Measurements from ENCODE around the gene KCNK6.

Gene KCNK6

DNA sequence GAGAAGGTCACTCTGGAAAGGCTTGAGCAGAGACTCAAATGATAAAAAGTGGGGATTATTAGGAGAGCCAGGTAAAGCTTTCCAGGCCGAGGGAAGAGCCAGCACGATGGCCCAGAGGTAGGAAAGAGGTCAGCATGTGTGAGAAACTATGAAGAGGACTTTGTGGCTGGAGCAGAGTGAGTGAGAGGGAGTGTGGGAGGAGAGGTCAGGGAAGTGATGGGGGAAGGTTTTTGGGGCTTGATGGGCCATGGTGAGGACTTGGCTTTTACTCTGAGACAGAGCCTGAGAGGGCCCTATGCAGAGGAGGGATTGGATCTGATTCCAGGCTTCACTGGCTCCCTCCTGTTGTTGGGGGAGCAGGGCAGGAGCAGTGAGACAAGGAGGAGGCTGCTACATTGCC lies 21.3 kb downstream of the KCNK6 start:
- H3K4me3 Mint-ChIP-seq, result no peak overlapping the region
- H3K9me3 Mint-ChIP-seq, result no peaks in the 10 kb centered on the region
- no peak overlapping the region for H3K27ac Mint-ChIP-seq

DNA sequence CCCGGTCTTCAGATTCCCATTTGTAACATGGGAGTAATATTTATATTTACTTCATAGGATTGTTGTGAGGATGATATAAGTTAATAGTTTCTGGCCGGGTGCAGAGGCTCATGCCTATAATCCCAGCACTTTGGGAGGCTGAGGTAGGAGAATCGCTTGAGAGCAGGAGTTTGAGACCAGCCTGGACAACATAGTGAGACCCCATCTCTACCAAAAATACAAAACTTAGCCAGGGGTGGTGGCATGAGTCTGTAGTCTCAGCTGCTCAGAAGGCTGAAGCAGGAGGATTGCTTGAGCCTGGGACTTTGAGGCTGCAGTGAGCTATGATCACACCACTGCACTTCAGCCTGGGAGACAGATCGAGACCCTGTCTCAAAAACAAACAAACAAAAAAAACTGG lies 27.2 kb downstream of the KCNK6 start:
- TF ChIP-seq, protein P1, sequence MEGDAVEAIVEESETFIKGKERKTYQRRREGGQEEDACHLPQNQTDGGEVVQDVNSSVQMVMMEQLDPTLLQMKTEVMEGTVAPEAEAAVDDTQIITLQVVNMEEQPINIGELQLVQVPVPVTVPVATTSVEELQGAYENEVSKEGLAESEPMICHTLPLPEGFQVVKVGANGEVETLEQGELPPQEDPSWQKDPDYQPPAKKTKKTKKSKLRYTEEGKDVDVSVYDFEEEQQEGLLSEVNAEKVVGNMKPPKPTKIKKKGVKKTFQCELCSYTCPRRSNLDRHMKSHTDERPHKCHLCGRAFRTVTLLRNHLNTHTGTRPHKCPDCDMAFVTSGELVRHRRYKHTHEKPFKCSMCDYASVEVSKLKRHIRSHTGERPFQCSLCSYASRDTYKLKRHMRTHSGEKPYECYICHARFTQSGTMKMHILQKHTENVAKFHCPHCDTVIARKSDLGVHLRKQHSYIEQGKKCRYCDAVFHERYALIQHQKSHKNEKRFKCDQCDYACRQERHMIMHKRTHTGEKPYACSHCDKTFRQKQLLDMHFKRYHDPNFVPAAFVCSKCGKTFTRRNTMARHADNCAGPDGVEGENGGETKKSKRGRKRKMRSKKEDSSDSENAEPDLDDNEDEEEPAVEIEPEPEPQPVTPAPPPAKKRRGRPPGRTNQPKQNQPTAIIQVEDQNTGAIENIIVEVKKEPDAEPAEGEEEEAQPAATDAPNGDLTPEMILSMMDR (IDR thresholded peaks at IDR 0.05), result no peak
- H3K4me3 Mint-ChIP-seq, result no peak overlapping the region
- H3K27ac Mint-ChIP-seq, result no peak overlapping the region
- peaks cover 24% of the 10 kb centered on the region for H3K27me3 Mint-ChIP-seq (ENCODE audit: low read depth, poor library complexity)
- H3K36me3 Mint-ChIP-seq (ENCODE audit: low read depth), result no peaks in the 10 kb centered on the region
- H3K4me1 Mint-ChIP-seq, result no peaks in the 10 kb centered on the region
- no peaks in the 10 kb centered on the region for H3K9me3 Mint-ChIP-seq
- DNase-seq, result no peak

More for the DNA sequence above, 21.3 kb downstream of the KCNK6 start:
- H3K4me1 Mint-ChIP-seq, result peaks cover 34% of the 10 kb centered on the region
- no peak for DNase-seq
- TF ChIP-seq, protein P1 (IDR thresholded peaks at IDR 0.05), result no peak
- peaks cover 4% of the 10 kb centered on the region for H3K36me3 Mint-ChIP-seq (ENCODE audit: low read depth)
- peaks cover 7% of the 10 kb centered on the region for H3K27me3 Mint-ChIP-seq (ENCODE audit: low read depth, poor library complexity)

DNA sequence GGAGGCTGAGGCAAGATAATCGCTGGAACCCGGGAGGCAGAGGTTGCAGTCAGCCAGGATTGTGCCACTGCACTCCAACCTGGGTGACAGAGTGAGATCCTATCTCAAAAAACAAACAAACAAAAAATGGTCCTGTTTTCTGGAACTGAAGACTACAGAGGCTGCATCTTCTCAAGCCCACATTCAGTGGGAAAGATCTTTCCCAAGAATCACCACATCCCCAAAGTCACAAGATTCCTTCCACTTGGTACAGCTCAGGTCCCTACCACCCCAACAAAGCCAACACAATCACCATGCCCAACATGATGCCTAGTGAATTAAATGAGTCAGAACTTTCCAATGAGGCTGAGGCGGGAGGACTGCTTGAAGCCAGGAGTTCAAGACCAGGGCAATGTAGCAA lies 31.2 kb downstream of the KCNK6 start:
- Mint-ChIP-seq H3K4me3 (no peak overlapping the region), H3K27ac (no peak overlapping the region)

DNA sequence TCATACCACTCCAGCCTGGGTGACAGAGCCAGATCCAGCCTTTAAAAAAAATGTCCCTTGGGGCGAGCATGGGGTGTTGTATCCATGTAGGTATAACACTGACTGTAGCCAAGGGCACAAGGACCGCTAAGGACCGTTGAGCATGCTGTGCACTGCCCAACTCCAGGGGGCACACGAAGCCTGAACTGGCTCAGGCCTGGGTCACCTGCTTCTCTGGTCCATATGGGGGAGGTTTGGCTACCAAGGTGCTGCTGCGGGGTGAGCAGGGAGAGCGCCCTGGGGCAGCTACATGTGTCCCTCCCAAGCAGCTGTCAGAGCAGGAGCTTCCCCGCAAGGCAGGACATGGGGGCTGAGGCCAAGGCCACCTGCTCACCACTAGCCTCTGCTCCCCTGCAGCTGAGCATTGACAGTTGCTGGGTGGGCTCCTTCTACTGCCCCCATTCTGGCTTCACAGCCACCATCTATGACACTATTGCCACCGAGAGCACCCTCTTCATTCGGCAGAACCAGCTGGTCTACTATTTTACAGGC lies 32.3 kb downstream of the KCNK6 start:
- H3K4me1 Mint-ChIP-seq, result peaks cover 19% of the 10 kb centered on the region
- DNase-seq, result no peak
- H3K4me3 Mint-ChIP-seq, result no peak overlapping the region
- H3K27ac Mint-ChIP-seq, result no peak overlapping the region
- TF ChIP-seq, protein P1 (IDR thresholded peaks at IDR 0.05), result no peak
- H3K27me3 Mint-ChIP-seq (ENCODE audit: low read depth, poor library complexity), result peaks cover 37% of the 10 kb centered on the region
- no peaks in the 10 kb centered on the region for H3K9me3 Mint-ChIP-seq
- H3K36me3 Mint-ChIP-seq (ENCODE audit: low read depth), result no peaks in the 10 kb centered on the region

More for the DNA sequence above, 31.2 kb downstream of the KCNK6 start:
- TF ChIP-seq, protein P1 (IDR thresholded peaks at IDR 0.05), result no peak
- Mint-ChIP-seq H3K36me3 (ENCODE audit: low read depth) (no peaks in the 10 kb centered on the region), H3K9me3 (no peaks in the 10 kb centered on the region), H3K4me1 (peaks cover 19% of the 10 kb centered on the region), H3K27me3 (ENCODE audit: low read depth, poor library complexity) (peaks cover 31% of the 10 kb centered on the region)
- DNase-seq, result no peak

DNA sequence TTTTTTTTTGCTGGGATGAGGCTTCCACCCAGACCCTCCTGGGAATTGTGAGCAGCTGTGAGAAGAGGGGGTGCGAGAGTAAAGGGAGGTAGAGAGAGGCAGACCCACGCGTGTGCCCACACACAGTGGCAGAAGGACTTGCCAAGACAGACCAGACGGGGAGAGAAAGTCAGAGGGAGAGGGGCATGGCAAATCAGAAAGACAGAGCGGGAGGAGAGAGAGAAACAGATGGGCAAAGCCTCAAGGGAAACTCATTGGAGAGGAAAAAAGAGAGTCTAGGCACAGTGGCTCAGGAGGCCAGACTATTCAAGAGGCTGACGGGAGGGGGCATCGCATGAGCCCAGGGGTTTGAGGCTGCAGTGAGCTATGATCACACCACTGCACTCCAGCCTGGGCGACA lies 33.0 kb downstream of the KCNK6 start:
- no peak for DNase-seq
- H3K4me3 Mint-ChIP-seq, result peak overlapping the region; percentile 16
- H3K36me3 Mint-ChIP-seq (ENCODE audit: low read depth), result no peaks in the 10 kb centered on the region
- H3K27ac Mint-ChIP-seq, result peak overlapping the region; percentile 37
- H3K4me1 Mint-ChIP-seq, result peaks cover 19% of the 10 kb centered on the region
- TF ChIP-seq, protein P1 (IDR thresholded peaks at IDR 0.05), result no peak
- H3K27me3 Mint-ChIP-seq (ENCODE audit: low read depth, poor library complexity), result peaks cover 43% of the 10 kb centered on the region
- no peaks in the 10 kb centered on the region for H3K9me3 Mint-ChIP-seq

Data from nephron progenitor cell (in vitro differentiated cells).